ENCODE results near the gene ZNF300.
"Not testable (repeated sequence)": the region's sequence is repeated elsewhere in the genome, so short reads cannot be mapped to it uniquely, and the experiment has no call there.

ZNF300 gene

DNA sequence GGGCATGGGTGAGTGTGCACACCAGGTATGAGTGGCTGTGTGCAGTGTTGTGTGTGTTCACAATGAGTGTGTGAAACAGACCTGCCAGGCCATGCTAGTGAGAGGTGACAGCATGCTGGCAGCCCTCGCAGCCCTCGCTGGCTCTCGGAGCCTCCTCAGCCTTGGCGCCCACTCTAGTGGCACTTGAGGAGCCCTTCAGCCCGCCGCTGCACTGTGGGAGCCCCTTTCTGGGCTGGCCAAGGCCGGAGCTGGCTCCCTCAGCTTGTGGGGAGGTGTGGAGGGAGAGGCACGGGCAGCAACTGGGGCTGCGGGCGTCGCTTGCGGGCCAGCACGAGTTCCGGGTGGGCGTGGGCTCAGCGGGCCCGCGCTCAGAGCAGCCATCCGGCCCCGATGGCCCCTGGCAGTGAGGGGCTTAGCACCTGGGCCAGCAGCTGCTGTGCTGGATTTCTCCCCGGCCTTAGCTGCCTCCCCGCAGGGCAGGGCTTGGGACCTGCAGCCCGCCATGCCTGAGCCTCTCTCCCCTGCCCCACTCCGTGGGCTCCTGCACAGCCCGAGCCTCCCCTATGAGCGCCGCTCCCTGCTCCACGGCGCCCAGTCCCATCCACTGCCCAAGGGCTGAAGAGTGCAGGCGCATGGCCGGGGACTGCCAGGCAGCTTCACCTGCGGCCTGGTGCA lies 59.5 kb downstream of the ZNF300 start:
- not testable (repeated sequence) for DNase-seq
